PC-9 (cell line): ENCODE results near the gene RABGGTB.
"Not testable (repeated sequence)": the region's sequence is repeated elsewhere in the genome, so short reads cannot be mapped to it uniquely, and the experiment has no call there.

Experiments
- CTCF ChIP-seq: fragments of 200-600 bp; sonication (generic); conservative IDR thresholded peaks from 2 replicates; pipeline ENCODE4 v1.6.1; 2017; ENCODE audit warnings: mixed run types, antibody characterized with exemption, mild to moderate bottlenecking, moderate library complexity
- EZH2 ChIP-seq: fragments of 200-600 bp; sonication (generic); IDR thresholded peaks from 2 replicates; pipeline ENCODE4 v1.8.0; 2017; ENCODE audit warnings: antibody characterized with exemption, low read depth

GRCh38 chr1:75777812-75778211 is 8.2 kb upstream of the RABGGTB start:
- not testable (repeated sequence) for TF ChIP-seq CTCF, EZH2
